K562 (cell line): Measurements from ENCODE around the gene SLC16A6. TPM values are rescaled to one million over a fixed set of nuclear protein-coding genes. Genes with fewer than 3 reads are reported as not detected.
A peak's percentile ranks its signal among the peaks of the same experiment; 100 is the strongest.

ENCODE experiments used
- ATAC-seq: fragments of 200-7000 bp; cut with Tn5 transposase; 3 replicates; pipeline ENCODE4 v1.9.1; 2020; ENCODE audit warnings: moderate library complexity
- BruUV-seq: library from RNA; stranded (reverse); fragments of 400-500 nt; replicated peaks from 2 replicates; lab custom pipeline; 2021; lab: Mats Ljungman, UMichigan
- CTCF ChIA-PET: fragments of 300-600 bp; formaldehyde crosslinking; extraction: SDS; loops from one replicate; lab custom pipeline; 2021; ENCODE audit warnings: low intra/inter-chr PET ratio; lab: Yijun Ruan, JAX
- POLR2A ChIA-PET: fragments of 300-600, 350-650 bp; sonication (Branson Sonifier 250); formaldehyde crosslinking; extraction: SDS; loops from one replicate; lab custom pipeline; 2021; ENCODE audit warnings: antibody characterized with exemption, inconsistent platforms; lab: Yijun Ruan, JAX
- DNase-seq, 4 experiments: peaks; one replicate each; pipeline versions ENCODE4 v3.0.0 to v3.0.0-alpha.2; 2011 to 2018; ENCODE audit warnings: low spot score in 3 of 4, mixed read lengths in 3 of 4; ENCODE audit errors: extremely low read depth in 1 of 4
- FAIRE-seq: peaks from 2 replicates; lab custom pipeline; 2011; peaks lifted over from hg19 to GRCh38; lab: Jason Lieb, UNC
- H2AFZ ChIP-seq: 2 replicates; pipeline ENCODE4 v1.6.0; 2011; ENCODE audit warnings: low read depth, low read length, control low read depth, inconsistent platforms
- H3K27ac ChIP-seq: fragments of 200-600 bp; 3 replicates; pipeline ENCODE4 v1.8.0; 2011; ENCODE audit warnings: low read depth, mild to moderate bottlenecking, control low read depth, inconsistent platforms, low read length, moderate library complexity, mixed read lengths; ENCODE audit errors: extremely low read depth
- H3K27me3 ChIP-seq, 2 experiments: fragments of 300-600 bp in 1 of 2; 2 replicates in 1 of 2; 3 replicates in 1 of 2; pipeline versions ENCODE4 v1.6.0 to v1.8.0; 2011; ENCODE audit warnings: inconsistent platforms in 2 of 2, low read length in 2 of 2, mild to moderate bottlenecking in 1 of 2, mixed read lengths in 1 of 2, moderate library complexity in 1 of 2; ENCODE audit not compliant: control insufficient read depth in 2 of 2, insufficient read depth in 2 of 2
- H3K36me3 ChIP-seq: fragments of 300-600 bp; 3 replicates; pipeline ENCODE4 v1.8.0; 2011; ENCODE audit warnings: mild to moderate bottlenecking, low read length, inconsistent platforms; ENCODE audit not compliant: control insufficient read depth, insufficient read depth
- H3K4me1 ChIP-seq, 2 experiments: fragments of 200-600 bp in 1 of 2; replicated peaks in 1 of 2; 2 replicates in 1 of 2; 3 replicates in 1 of 2; pipeline versions ENCODE4 v1.5.1 to v1.8.0; 2011; ENCODE audit warnings: inconsistent platforms in 2 of 2, low read length in 2 of 2, mild to moderate bottlenecking in 1 of 2, mixed read lengths in 1 of 2, moderate library complexity in 1 of 2; ENCODE audit not compliant: control insufficient read depth in 2 of 2, insufficient read depth in 2 of 2
- H3K4me2 ChIP-seq: 2 replicates; pipeline ENCODE4 v1.6.1; 2011; ENCODE audit warnings: low read length, control low read depth, inconsistent platforms, mixed read lengths; ENCODE audit not compliant: insufficient read depth
- H3K4me3 ChIP-seq: fragments of 200-600 bp; sonication (generic), shearing (Covaris generic); 2 replicates; pipeline ENCODE4 v1.5.1; 2016; ENCODE audit warnings: control low read depth, inconsistent platforms
- H3K79me2 ChIP-seq: fragments of 200-600 bp; 3 replicates; pipeline ENCODE4 v1.8.0; 2011; ENCODE audit warnings: low read length, inconsistent platforms; ENCODE audit not compliant: control insufficient read depth, insufficient read depth
- H3K9ac ChIP-seq, 2 experiments: 2 replicates each; pipeline versions ENCODE4 v1.6.0 to v1.6.1; 2011; ENCODE audit warnings: low read depth in 2 of 2, low read length in 2 of 2, control low read depth in 1 of 2, inconsistent platforms in 1 of 2, mild to moderate bottlenecking in 1 of 2, mixed read lengths in 1 of 2; ENCODE audit not compliant: insufficient read depth in 1 of 2
- H3K9me1 ChIP-seq: one replicate; pipeline ENCODE4 v1.6.0; 2011; ENCODE audit warnings: inconsistent platforms, mild to moderate bottlenecking, low read length, moderate library complexity; ENCODE audit not compliant: control insufficient read depth, insufficient read depth
- H3K9me3 ChIP-seq: replicated peaks from 2 replicates; pipeline ENCODE4 v1.5.1; 2011; ENCODE audit warnings: low read depth, low read length, inconsistent platforms; ENCODE audit not compliant: control insufficient read depth, insufficient read depth
- H4K20me1 ChIP-seq: replicated peaks from 2 replicates; pipeline ENCODE4 v1.6.1; 2011; ENCODE audit warnings: low read length, inconsistent platforms, mixed read lengths; ENCODE audit not compliant: control insufficient read depth, insufficient read depth
- CHD2 ChIP-seq: IDR thresholded peaks from 2 replicates; pipeline ENCODE4 v1.6.1; 2011; ENCODE audit warnings: low read depth, low read length
- GTF2E2 ChIP-seq: fragments of 200-800 bp; sonication (Bioruptor generic); IDR thresholded peaks from 2 replicates; pipeline ENCODE4 v1.6.1; 2016; ENCODE audit warnings: missing genetic modification characterization, missing compliant biosample characterization
- KAT2B ChIP-seq: IDR thresholded peaks from one replicate; pipeline ENCODE4 v1.6.1; 2012; ENCODE audit warnings: low read depth, mild to moderate bottlenecking, control low read depth, inconsistent platforms, low read length, moderate library complexity
- SMARCA4 ChIP-seq: fragments of 450-650 bp; IDR thresholded peaks from 2 replicates; pipeline ENCODE4 v1.6.1; 2016
- ZNF785 ChIP-seq: fragments of 250-450 bp; sonication (Bioruptor Pico); IDR thresholded peaks from 2 replicates; pipeline ENCODE4 v1.4.0; 2020; ENCODE audit warnings: mild to moderate bottlenecking
- WGBS: fragments of 100-300 bp; shearing (Covaris generic); methylation state at CpG from one replicate; pipeline ENCODE4 v1.1.6; 2016; ENCODE audit warnings: low coverage, mixed read lengths; ENCODE audit not compliant: insufficient coverage; ENCODE audit errors: missing lambda C conversion rate; 5-methylcytosine and 5-hydroxymethylcytosine counted together
- in situ Hi-C: fragments of 300-500 bp; cut with MboI; formaldehyde crosslinking; loops from 4 replicates; pipeline ENCODE4 v1.15.0; 2018; ENCODE audit warnings: inconsistent platforms, mixed read lengths
- intact Hi-C: fragments of 100-400 bp; cut with micrococcal nuclease; formaldehyde crosslinking; loops from 2 replicates; pipeline ENCODE4 v1.14.2; 2022
- polyA plus RNA-seq, 8 experiments: library from polyadenylated mRNA; depleted of rRNA in 4 of 8; stranded (reverse) in 5 of 8; unstranded in 3 of 8; fragments of >200 nt; fragmentation: Nextera tagmentation in 2 of 8; fragmentation: Illumina TruSeq in 1 of 8; extraction: Ambion mirVana in 2 of 8; extraction: Trizol in 1 of 8; gene quantifications; 2 replicates each; pipeline versions ENCODE4 v1.2.1 to v1.2.3, GENCODE V29; 2011 to 2014; ENCODE audit warnings: inconsistent platforms in 1 of 8, missing spikeins in 1 of 8
- total RNA-seq, 7 experiments: library from RNA; depleted of rRNA in 6 of 7; stranded (reverse); fragments of >200 nt in 6 of 7; fragmentation: Illumina TruSeq in 2 of 7; extraction: Trizol in 2 of 7; gene quantifications; 2 replicates each; pipeline versions ENCODE4 v1.2.1 to v1.2.3, GENCODE V29; 2011 to 2021; ENCODE audit warnings: low replicate concordance in 1 of 7
- TF ChIP-seq, protein P1 (sequence below): fragments of 250-450 bp; sonication (Bioruptor Pico); IDR thresholded peaks from 2 replicates; pipeline ENCODE4 v1.8.0; 2021; ENCODE audit warnings: moderate library complexity, mild to moderate bottlenecking, inconsistent platforms
- TF ChIP-seq, protein P2 (sequence below), 2 experiments: fragments of 450-650 bp in 1 of 2; IDR thresholded peaks; 2 replicates each; pipeline ENCODE4 v1.6.1; 2011 to 2017; ENCODE audit warnings: low read depth in 2 of 2, antibody characterized with exemption in 1 of 2, borderline replicate concordance in 1 of 2, low read length in 1 of 2, mild to moderate bottlenecking in 1 of 2, mixed read lengths in 1 of 2; ENCODE audit not compliant: control insufficient read depth in 1 of 2
- TF ChIP-seq, protein P3 (sequence below): sonication (generic); formaldehyde crosslinking; IDR thresholded peaks from 2 replicates; pipeline ENCODE4 v1.8.1; 2023; ENCODE audit warnings: mild to moderate bottlenecking, missing genetic modification reagents
- TF ChIP-seq, protein P4 (sequence below), 3 experiments: IDR thresholded peaks in 2 of 3; conservative IDR thresholded peaks in 1 of 3; 2 replicates each; pipeline ENCODE4 v1.5.1; 2011 to 2012; ENCODE audit warnings: low read length in 3 of 3, mild to moderate bottlenecking in 3 of 3, control low read depth in 2 of 3, improper control_type of control experiment in 1 of 3, inconsistent platforms in 1 of 3, low read depth in 1 of 3, mixed read lengths in 1 of 3, moderate library complexity in 1 of 3; ENCODE audit not compliant: insufficient read depth in 2 of 3

SLC16A6 gene
- total and polyA plus RNA-seq, 9 of the 15 experiments (the other 6 are each of a cell fraction or from before 2014, with no cell fraction given): 0.05 to 0.31 (median 0.15) TPM

DNA sequence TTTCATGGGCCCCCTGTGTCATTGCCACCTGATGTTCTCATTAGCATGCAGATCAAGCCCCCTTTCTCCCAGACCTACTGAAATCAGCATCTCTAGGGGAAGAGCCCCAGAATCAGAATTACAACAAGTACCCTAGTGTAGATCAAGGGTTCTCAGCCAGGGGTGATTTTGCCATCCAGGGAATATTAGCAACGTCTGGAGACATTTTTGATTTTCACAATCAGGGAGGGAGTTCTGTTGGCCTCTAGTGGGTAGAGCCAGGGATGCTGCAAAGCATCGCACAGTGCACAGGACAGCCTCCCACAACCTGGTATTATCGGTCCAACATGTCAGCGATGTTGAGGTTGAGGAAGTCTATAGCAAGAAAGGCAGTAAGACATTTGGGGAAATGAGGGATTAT lies 35.8 kb downstream of the SLC16A6 start:
- H3K4me3 ChIP-seq: no peak overlapping the region
- POLR2A ChIA-PET: no interaction called here
- FAIRE-seq (no peak), DNase-seq (no peak), ATAC-seq (no peak)
- no peaks in the 10 kb centered on the region for H3K9me1 ChIP-seq
- H3K9ac ChIP-seq: no peak overlapping the region
- CTCF ChIA-PET: no interaction called here
- H3K4me1 ChIP-seq: peaks cover 0 to 13% of the 10 kb centered on the region in 2 experiments; a peak in 3 of 5 replicates
- WGBS: 57% methylated on average over 4 of the region's 4 CpGs
- TF ChIP-seq GTF2E2 (tag) (0 out of 2 replicates have a peak, but pooled peaks have one; percentile 56), CHD2 (no peak), KAT2B (no peak), SMARCA4 (no peak), ZNF785 (CRISPR knock-in tag) (no peak)
- TF ChIP-seq, protein P1, sequence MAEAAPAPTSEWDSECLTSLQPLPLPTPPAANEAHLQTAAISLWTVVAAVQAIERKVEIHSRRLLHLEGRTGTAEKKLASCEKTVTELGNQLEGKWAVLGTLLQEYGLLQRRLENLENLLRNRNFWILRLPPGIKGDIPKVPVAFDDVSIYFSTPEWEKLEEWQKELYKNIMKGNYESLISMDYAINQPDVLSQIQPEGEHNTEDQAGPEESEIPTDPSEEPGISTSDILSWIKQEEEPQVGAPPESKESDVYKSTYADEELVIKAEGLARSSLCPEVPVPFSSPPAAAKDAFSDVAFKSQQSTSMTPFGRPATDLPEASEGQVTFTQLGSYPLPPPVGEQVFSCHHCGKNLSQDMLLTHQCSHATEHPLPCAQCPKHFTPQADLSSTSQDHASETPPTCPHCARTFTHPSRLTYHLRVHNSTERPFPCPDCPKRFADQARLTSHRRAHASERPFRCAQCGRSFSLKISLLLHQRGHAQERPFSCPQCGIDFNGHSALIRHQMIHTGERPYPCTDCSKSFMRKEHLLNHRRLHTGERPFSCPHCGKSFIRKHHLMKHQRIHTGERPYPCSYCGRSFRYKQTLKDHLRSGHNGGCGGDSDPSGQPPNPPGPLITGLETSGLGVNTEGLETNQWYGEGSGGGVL: no peak
- TF ChIP-seq, protein P2, sequence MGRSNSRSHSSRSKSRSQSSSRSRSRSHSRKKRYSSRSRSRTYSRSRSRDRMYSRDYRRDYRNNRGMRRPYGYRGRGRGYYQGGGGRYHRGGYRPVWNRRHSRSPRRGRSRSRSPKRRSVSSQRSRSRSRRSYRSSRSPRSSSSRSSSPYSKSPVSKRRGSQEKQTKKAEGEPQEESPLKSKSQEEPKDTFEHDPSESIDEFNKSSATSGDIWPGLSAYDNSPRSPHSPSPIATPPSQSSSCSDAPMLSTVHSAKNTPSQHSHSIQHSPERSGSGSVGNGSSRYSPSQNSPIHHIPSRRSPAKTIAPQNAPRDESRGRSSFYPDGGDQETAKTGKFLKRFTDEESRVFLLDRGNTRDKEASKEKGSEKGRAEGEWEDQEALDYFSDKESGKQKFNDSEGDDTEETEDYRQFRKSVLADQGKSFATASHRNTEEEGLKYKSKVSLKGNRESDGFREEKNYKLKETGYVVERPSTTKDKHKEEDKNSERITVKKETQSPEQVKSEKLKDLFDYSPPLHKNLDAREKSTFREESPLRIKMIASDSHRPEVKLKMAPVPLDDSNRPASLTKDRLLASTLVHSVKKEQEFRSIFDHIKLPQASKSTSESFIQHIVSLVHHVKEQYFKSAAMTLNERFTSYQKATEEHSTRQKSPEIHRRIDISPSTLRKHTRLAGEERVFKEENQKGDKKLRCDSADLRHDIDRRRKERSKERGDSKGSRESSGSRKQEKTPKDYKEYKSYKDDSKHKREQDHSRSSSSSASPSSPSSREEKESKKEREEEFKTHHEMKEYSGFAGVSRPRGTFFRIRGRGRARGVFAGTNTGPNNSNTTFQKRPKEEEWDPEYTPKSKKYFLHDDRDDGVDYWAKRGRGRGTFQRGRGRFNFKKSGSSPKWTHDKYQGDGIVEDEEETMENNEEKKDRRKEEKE (IDR thresholded peaks at IDR 0.05; ENCODE audit: borderline replicate concordance in 1 of 2, control insufficient read depth in 1 of 2, low read depth in 2 of 2, low read length in 1 of 2): no peak
- TF ChIP-seq, protein P3, sequence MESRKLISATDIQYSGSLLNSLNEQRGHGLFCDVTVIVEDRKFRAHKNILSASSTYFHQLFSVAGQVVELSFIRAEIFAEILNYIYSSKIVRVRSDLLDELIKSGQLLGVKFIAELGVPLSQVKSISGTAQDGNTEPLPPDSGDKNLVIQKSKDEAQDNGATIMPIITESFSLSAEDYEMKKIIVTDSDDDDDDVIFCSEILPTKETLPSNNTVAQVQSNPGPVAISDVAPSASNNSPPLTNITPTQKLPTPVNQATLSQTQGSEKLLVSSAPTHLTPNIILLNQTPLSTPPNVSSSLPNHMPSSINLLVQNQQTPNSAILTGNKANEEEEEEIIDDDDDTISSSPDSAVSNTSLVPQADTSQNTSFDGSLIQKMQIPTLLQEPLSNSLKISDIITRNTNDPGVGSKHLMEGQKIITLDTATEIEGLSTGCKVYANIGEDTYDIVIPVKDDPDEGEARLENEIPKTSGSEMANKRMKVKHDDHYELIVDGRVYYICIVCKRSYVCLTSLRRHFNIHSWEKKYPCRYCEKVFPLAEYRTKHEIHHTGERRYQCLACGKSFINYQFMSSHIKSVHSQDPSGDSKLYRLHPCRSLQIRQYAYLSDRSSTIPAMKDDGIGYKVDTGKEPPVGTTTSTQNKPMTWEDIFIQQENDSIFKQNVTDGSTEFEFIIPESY (CRISPR knock-in tag): no peak
- TF ChIP-seq, protein P4, sequence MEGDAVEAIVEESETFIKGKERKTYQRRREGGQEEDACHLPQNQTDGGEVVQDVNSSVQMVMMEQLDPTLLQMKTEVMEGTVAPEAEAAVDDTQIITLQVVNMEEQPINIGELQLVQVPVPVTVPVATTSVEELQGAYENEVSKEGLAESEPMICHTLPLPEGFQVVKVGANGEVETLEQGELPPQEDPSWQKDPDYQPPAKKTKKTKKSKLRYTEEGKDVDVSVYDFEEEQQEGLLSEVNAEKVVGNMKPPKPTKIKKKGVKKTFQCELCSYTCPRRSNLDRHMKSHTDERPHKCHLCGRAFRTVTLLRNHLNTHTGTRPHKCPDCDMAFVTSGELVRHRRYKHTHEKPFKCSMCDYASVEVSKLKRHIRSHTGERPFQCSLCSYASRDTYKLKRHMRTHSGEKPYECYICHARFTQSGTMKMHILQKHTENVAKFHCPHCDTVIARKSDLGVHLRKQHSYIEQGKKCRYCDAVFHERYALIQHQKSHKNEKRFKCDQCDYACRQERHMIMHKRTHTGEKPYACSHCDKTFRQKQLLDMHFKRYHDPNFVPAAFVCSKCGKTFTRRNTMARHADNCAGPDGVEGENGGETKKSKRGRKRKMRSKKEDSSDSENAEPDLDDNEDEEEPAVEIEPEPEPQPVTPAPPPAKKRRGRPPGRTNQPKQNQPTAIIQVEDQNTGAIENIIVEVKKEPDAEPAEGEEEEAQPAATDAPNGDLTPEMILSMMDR (IDR thresholded peaks at IDR 0.05 in 2 of 3, conservative IDR thresholded peaks at IDR 0.05 in 1 of 3; ENCODE audit: insufficient read depth in 2 of 3, low read depth in 1 of 3, low read length in 3 of 3): no peak
- no peak overlapping the region for H3K27ac ChIP-seq
- BruUV-seq: no TSS peak
- intact Hi-C loops: no loop called here
- H3K79me2 ChIP-seq: no peaks in the 10 kb centered on the region
- H2AFZ ChIP-seq: no peak overlapping the region
- H3K4me2 ChIP-seq: no peak overlapping the region
- no peaks in the 10 kb centered on the region for H3K27me3 ChIP-seq
- no peaks in the 10 kb centered on the region for H4K20me1 ChIP-seq
- in situ Hi-C loops: loop anchor here (25.0 kb wide), 1 partner anchor 507 kb away; no protein-coding TSS in a partner anchor
- H3K36me3 ChIP-seq: peaks cover 8% of the 10 kb centered on the region; the same call in 1 of the 3 replicates
- H3K9me3 ChIP-seq: no peaks in the 10 kb centered on the region
